ENCODE results near the gene SUSD5.

DNA sequence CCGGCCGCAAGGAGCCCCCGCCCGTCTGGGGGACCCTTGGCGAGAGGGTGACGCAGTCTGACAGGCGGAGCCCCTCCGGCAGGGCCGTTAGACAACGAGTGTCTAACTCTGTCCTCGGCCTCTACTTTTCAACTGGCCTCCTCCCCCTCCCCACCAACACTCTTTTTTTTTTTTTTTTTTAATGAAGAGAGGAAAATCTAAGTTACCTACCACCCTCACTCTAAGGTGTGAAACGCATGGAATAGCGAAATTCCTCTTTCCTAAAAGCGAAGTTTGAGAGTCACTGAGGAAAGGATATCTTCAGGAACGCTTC lies 521 bp upstream of the SUSD5 start:
- TF ChIP-seq POLR2A (IDR thresholded peaks at IDR 0.05) = no peak
- TF ChIP-seq, protein P1, sequence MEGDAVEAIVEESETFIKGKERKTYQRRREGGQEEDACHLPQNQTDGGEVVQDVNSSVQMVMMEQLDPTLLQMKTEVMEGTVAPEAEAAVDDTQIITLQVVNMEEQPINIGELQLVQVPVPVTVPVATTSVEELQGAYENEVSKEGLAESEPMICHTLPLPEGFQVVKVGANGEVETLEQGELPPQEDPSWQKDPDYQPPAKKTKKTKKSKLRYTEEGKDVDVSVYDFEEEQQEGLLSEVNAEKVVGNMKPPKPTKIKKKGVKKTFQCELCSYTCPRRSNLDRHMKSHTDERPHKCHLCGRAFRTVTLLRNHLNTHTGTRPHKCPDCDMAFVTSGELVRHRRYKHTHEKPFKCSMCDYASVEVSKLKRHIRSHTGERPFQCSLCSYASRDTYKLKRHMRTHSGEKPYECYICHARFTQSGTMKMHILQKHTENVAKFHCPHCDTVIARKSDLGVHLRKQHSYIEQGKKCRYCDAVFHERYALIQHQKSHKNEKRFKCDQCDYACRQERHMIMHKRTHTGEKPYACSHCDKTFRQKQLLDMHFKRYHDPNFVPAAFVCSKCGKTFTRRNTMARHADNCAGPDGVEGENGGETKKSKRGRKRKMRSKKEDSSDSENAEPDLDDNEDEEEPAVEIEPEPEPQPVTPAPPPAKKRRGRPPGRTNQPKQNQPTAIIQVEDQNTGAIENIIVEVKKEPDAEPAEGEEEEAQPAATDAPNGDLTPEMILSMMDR (IDR thresholded peaks at IDR 0.05 in 8 of 11, conservative IDR thresholded peaks at IDR 0.05 in 3 of 11) = no peak
- no peak for TF ChIP-seq POLR2AphosphoS5 (IDR thresholded peaks at IDR 0.05)
